LNCaP clone FGC (cell line): ENCODE data around the gene ARHGEF11.
"Not testable (repeated sequence)": the region's sequence is repeated elsewhere in the genome, so short reads cannot be mapped to it uniquely, and the experiment has no call there.

Experiments used
- DNase-seq: peaks from one replicate; pipeline ENCODE4 v3.0.0-alpha.2; 2011; ENCODE audit warnings: low read depth
- H3K4me3 ChIP-seq: 2 replicates; pipeline ENCODE4 v1.5.1; 2011; ENCODE audit warnings: mild to moderate bottlenecking, low read depth, low read length, control low read depth
- TF ChIP-seq, protein P1 (sequence below): IDR thresholded peaks from 2 replicates; pipeline ENCODE4 v1.5.1; 2012; ENCODE audit warnings: mild to moderate bottlenecking; ENCODE audit not compliant: control insufficient read depth, insufficient read depth; ENCODE audit errors: extremely low read depth

The ARHGEF11 gene

GRCh38 chr1:157080714-157081113 is 35.2 kb upstream of the ARHGEF11 start:
- TF ChIP-seq, protein P1, sequence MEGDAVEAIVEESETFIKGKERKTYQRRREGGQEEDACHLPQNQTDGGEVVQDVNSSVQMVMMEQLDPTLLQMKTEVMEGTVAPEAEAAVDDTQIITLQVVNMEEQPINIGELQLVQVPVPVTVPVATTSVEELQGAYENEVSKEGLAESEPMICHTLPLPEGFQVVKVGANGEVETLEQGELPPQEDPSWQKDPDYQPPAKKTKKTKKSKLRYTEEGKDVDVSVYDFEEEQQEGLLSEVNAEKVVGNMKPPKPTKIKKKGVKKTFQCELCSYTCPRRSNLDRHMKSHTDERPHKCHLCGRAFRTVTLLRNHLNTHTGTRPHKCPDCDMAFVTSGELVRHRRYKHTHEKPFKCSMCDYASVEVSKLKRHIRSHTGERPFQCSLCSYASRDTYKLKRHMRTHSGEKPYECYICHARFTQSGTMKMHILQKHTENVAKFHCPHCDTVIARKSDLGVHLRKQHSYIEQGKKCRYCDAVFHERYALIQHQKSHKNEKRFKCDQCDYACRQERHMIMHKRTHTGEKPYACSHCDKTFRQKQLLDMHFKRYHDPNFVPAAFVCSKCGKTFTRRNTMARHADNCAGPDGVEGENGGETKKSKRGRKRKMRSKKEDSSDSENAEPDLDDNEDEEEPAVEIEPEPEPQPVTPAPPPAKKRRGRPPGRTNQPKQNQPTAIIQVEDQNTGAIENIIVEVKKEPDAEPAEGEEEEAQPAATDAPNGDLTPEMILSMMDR, result no peak
- H3K4me3 ChIP-seq, result no peak overlapping the region
- DNase-seq, result no peak

- no peak for DNase-seq
- TF ChIP-seq, protein P1, result no peak
- H3K4me3 ChIP-seq, result no peak overlapping the region
Observed at GRCh38 chr1:157077394-157077793, 31.9 kb upstream of the ARHGEF11 start.

GRCh38 chr1:157073944-157074685 is 28.6 kb upstream of the ARHGEF11 start:
- TF ChIP-seq, protein P1, result peak; percentile 58
- no peak overlapping the region for H3K4me3 ChIP-seq
- DNase-seq, result peak; percentile 8

- no peak overlapping the region for H3K4me3 ChIP-seq
- DNase-seq, result no peak
- TF ChIP-seq, protein P1, result no peak
Observed at GRCh38 chr1:157069601-157070000, 24.1 kb upstream of the ARHGEF11 start.

GRCh38 chr1:157059241-157059640 is 13.7 kb upstream of the ARHGEF11 start:
- not testable (repeated sequence) for H3K4me3 ChIP-seq, DNase-seq

- no peak for DNase-seq
- TF ChIP-seq, protein P1, result no peak
- H3K4me3 ChIP-seq, result no peak overlapping the region
Observed at GRCh38 chr1:157056269-157056668, 10.7 kb upstream of the ARHGEF11 start.

DNA sequence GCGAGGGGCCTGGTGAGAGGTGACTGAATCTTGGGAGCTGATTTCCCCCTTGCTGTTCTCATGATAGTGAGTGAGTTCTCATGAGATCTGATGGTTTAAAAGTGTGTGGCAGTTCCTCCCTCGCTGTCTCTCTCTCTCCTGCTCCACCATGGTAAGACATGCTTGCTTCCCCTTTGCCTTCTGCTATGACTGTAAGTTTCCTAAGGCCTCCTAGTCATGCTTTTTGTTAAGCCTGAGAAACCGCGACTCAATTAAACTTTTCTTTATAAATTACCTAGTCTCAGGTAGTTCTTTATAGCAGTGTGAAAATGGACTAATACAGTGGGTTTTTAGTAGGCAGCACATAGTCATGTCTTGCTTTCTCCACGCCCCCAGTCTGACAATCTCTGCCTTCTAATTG is 10.2 kb upstream of the ARHGEF11 start:
- not testable (repeated sequence) for H3K4me3 ChIP-seq, DNase-seq

DNA sequence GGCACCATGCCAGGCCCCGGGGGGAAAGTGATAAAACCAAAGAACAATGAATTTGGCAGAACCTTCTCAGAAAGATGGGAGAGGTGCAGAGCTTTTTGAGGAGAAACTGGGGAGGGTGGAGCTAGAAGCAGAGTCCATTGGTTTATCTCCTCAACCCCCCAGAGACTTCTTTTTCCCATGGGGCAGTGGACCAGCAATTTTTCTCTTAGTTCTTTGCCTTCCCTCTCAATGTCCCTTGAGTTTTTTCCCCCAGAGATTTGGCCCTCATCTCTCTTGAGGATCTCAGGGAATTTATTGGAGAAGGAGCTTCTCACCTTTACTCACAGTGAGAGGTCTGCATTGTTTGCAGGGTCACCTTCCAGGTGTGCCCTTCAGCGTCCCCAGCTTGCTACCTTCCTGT is 5.3 kb upstream of the ARHGEF11 start:
- TF ChIP-seq, protein P1, result no peak
- DNase-seq, result no peak
- H3K4me3 ChIP-seq, result no peak overlapping the region
